ENCODE measurements around the gene OR4F15.

Gene OR4F15

DNA sequence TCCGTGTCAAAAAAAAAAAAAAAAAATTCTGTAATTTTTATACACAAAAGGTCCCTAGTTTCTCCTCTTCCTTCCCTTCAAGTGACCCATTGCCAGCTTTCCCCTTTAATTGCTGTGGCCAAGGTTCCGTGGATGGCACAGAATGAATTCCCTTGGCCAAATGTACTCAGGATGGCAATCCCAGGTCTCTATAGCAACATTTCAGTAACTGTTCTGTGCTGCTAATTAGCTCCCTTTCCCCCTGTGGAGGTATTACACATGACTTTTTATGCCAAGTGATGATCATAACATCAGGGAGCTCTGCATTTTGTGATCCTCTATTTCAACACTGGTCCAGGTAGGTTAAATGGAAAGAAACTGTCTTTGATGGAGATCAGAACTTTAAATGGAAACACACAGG is 8.8 kb upstream of the OR4F15 start, which contains the start of gene OR4F6:
Gene OR4F6 (plus strand): TSS at position 301 of the 400 bp plus-strand sequence. CDS start 2,211 bp downstream, outside the sequence.
- no peak for DNase-seq (ENCODE audit: extremely low read depth, low read depth)
- TF ChIP-seq, protein P1, sequence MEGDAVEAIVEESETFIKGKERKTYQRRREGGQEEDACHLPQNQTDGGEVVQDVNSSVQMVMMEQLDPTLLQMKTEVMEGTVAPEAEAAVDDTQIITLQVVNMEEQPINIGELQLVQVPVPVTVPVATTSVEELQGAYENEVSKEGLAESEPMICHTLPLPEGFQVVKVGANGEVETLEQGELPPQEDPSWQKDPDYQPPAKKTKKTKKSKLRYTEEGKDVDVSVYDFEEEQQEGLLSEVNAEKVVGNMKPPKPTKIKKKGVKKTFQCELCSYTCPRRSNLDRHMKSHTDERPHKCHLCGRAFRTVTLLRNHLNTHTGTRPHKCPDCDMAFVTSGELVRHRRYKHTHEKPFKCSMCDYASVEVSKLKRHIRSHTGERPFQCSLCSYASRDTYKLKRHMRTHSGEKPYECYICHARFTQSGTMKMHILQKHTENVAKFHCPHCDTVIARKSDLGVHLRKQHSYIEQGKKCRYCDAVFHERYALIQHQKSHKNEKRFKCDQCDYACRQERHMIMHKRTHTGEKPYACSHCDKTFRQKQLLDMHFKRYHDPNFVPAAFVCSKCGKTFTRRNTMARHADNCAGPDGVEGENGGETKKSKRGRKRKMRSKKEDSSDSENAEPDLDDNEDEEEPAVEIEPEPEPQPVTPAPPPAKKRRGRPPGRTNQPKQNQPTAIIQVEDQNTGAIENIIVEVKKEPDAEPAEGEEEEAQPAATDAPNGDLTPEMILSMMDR (IDR thresholded peaks at IDR 0.05; ENCODE audit: low read depth, low read length), result no peak

DNA sequence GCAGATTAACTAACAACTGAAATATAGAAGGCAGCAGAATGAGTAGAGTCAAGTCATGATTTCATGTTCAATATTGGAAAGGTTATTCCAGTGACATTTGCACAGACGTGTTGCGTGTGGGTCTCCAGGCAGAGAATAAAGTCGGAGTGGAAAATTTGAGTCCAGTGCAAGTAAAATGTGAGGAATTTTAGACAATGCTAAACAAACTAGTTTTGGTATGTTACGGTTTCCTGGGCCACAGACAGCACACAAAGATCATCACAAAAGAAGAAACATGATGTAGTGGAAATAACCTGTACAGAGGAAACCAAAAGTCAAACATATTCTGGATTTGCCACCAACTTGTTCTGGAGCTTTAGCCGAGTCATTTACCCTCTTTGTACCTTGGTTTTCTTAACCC is 8.3 kb upstream of the OR4F15 start:
- DNase-seq (ENCODE audit: extremely low read depth, low read depth), result no peak
- TF ChIP-seq, protein P1 (IDR thresholded peaks at IDR 0.05; ENCODE audit: low read depth, low read length), result no peak

DNA sequence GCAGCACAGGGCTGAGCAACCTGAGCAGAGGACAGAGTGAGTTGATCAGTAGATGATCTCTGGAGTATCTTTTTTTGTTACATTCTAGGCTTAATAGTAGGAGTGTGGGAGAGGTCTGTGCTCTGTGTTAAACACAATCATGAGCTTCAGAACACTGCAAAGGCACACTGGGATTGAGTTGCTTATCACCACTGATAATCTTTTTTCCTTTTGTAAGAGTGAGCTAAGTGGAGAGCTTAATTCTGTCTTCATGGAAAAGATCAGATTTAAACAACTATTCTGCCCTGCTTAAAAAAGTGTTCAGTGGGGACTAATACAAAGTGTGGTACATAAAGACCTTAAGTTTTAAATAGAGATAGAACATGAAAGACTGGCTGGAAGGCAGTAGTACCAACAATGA is 7.6 kb upstream of the OR4F15 start:
- no peak for DNase-seq (ENCODE audit: extremely low read depth, low read depth)
- TF ChIP-seq, protein P1 (IDR thresholded peaks at IDR 0.05; ENCODE audit: low read depth, low read length), result no peak

GRCh38 chr15:101804941-101805340 is 7.1 kb upstream of the OR4F15 start:
- DNase-seq (ENCODE audit: extremely low read depth, low read depth), result no peak
- TF ChIP-seq, protein P1 (IDR thresholded peaks at IDR 0.05; ENCODE audit: low read depth, low read length), result no peak

DNA sequence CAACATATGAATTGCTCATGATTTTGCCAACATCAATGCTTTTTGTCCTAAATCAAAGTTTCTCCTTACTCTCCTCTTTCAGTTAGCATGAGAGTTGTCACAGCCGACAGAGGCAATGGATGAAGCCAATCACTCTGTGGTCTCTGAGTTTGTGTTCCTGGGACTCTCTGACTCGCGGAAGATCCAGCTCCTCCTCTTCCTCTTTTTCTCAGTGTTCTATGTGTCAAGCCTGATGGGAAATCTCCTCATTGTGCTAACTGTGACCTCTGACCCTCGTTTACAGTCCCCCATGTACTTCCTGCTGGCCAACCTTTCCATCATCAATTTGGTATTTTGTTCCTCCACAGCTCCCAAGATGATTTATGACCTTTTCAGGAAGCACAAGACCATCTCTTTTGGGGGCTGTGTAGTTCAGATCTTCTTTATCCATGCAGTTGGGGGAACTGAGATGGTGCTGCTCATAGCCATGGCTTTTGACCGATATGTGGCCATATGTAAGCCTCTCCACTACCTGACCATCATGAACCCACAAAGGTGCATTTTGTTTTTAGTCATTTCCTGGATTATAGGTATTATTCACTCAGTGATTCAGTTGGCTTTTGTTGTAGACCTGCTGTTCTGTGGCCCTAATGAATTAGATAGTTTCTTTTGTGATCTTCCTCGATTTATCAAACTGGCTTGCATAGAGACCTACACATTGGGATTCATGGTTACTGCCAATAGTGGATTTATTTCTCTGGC is 6.2 kb upstream of the OR4F15 start:
- TF ChIP-seq, protein P1 (IDR thresholded peaks at IDR 0.05; ENCODE audit: low read depth, low read length), result no peak
- no peak for DNase-seq (ENCODE audit: extremely low read depth, low read depth)

GRCh38 chr15:101807345-101807945 is 4.6 kb upstream of the OR4F15 start:
- DNase-seq (ENCODE audit: extremely low read depth, low read depth), result no peak
- TF ChIP-seq, protein P1 (IDR thresholded peaks at IDR 0.05; ENCODE audit: low read depth, low read length), result no peak

- TF ChIP-seq, protein P1 (IDR thresholded peaks at IDR 0.05; ENCODE audit: low read depth, low read length), result no peak
- DNase-seq (ENCODE audit: extremely low read depth, low read depth), result no peak
Measured at GRCh38 chr15:101808201-101808600, 3.8 kb upstream of the OR4F15 start.
